ENCODE measurements around the gene CXCL12. TPM values are rescaled to one million over a fixed set of nuclear protein-coding genes. Genes with fewer than 3 reads are reported as not detected.

CXCL12 gene
- total RNA-seq, 1 donor from 2014 or later = 40.8 TPM

- H3K4me1 ChIP-seq = no peaks in the 10 kb centered on the region
- H3K4me3 ChIP-seq = no peak overlapping the region
- DNase-seq = no peak
- no peaks in the 10 kb centered on the region for H3K27me3 ChIP-seq
- no peak for ATAC-seq
- intact Hi-C loops (cut with DNase I) = no loop called here
- no peak for TF ChIP-seq CTCF (IDR thresholded peaks at IDR 0.05)
- H3K36me3 ChIP-seq = no peaks in the 10 kb centered on the region
- no peak overlapping the region for H3K27ac ChIP-seq
- peaks cover 3% of the 10 kb centered on the region for H3K9me3 ChIP-seq
Measured at GRCh38 chr10:44424957-44425356, 40.1 kb upstream of the CXCL12 start.

- peak; percentile 48 for DNase-seq
- H3K4me1 ChIP-seq = no peaks in the 10 kb centered on the region
Measured at GRCh38 chr10:44424298-44424697, 39.4 kb upstream of the CXCL12 start.

GRCh38 chr10:44422570-44423101 is 37.7 kb upstream of the CXCL12 start:
- H3K4me1 ChIP-seq = no peaks in the 10 kb centered on the region
- ATAC-seq = no peak
- no peak for TF ChIP-seq CTCF (IDR thresholded peaks at IDR 0.05)
- no peaks in the 10 kb centered on the region for H3K27me3 ChIP-seq
- no peaks in the 10 kb centered on the region for H3K36me3 ChIP-seq
- intact Hi-C loops (cut with DNase I) = no loop called here
- H3K9me3 ChIP-seq = no peaks in the 10 kb centered on the region
- H3K27ac ChIP-seq = no peak overlapping the region
- DNase-seq = no peak
- H3K4me3 ChIP-seq = no peak overlapping the region

More at GRCh38 chr10:44424298-44424697, 39.4 kb upstream of the CXCL12 start:
- TF ChIP-seq CTCF (IDR thresholded peaks at IDR 0.05) = no peak
- H3K9me3 ChIP-seq = no peaks in the 10 kb centered on the region
- intact Hi-C loops (cut with DNase I) = no loop called here
- no peak for ATAC-seq
- no peaks in the 10 kb centered on the region for H3K27me3 ChIP-seq
- H3K27ac ChIP-seq = no peak overlapping the region
- no peaks in the 10 kb centered on the region for H3K36me3 ChIP-seq
- H3K4me3 ChIP-seq = no peak overlapping the region

GRCh38 chr10:44422153-44422552 is 37.3 kb upstream of the CXCL12 start:
- no peak for TF ChIP-seq CTCF (IDR thresholded peaks at IDR 0.05)
- Histone ChIP-seq H3K27me3 (no peaks in the 10 kb centered on the region), H3K36me3 (no peaks in the 10 kb centered on the region), H3K27ac (no peak overlapping the region), H3K4me1 (no peaks in the 10 kb centered on the region), H3K4me3 (no peak overlapping the region), H3K9me3 (no peaks in the 10 kb centered on the region)
- ATAC-seq = no peak
- DNase-seq = no peak
- intact Hi-C loops (cut with DNase I) = no loop called here

- Histone ChIP-seq H3K4me3 (no peak overlapping the region), H3K9me3 (no peaks in the 10 kb centered on the region), H3K36me3 (no peaks in the 10 kb centered on the region), H3K27ac (no peak overlapping the region), H3K4me1 (peaks cover 7% of the 10 kb centered on the region), H3K27me3 (no peaks in the 10 kb centered on the region)
- ATAC-seq (no peak), DNase-seq (no peak)
- TF ChIP-seq CTCF (IDR thresholded peaks at IDR 0.05) = no peak
- intact Hi-C loops (cut with DNase I) = no loop called here
Measured at GRCh38 chr10:44419790-44420549, 35.1 kb upstream of the CXCL12 start.
